Measurements from ENCODE around the gene PLA2G4E. TPM values are rescaled to one million over a fixed set of nuclear protein-coding genes. Genes with fewer than 3 reads are reported as not detected.

PLA2G4E gene
- total and polyA plus RNA-seq, 2 of the 13 experiments (the other 11 are each of a cell fraction or from before 2014, with no cell fraction given): not detected

- FAIRE-seq: no peak
- H2AFZ ChIP-seq (ENCODE audit: low read length): no peak overlapping the region
- no peak overlapping the region for H3K27ac ChIP-seq (ENCODE audit: extremely low read length, insufficient read depth, low read length)
- no peaks in the 10 kb centered on the region for H3K36me3 ChIP-seq (replicated peaks in 1 of 2; ENCODE audit: control insufficient read depth in 1 of 2, insufficient read depth in 2 of 2, low read length in 2 of 2)
- no TSS peak for BruUV-seq (replicated peaks)
- no peak overlapping the region for H3K4me2 ChIP-seq (ENCODE audit: low read depth, low read length)
- no peak for DNase-seq (ENCODE audit: low spot score)
- H3K79me2 ChIP-seq (ENCODE audit: insufficient read depth, low read length): no peaks in the 10 kb centered on the region
- TF ChIP-seq ZHX1 (CRISPR knock-in tag; IDR thresholded peaks at IDR 0.05; ENCODE audit: low read depth): no peak
- peak; percentile 30; the same call in 1 of the 2 replicates for TF ChIP-seq CEBPB (IDR thresholded peaks at IDR 0.05; ENCODE audit: borderline replicate concordance, low read depth, low read length)
- TF ChIP-seq ARNT2 (CRISPR knock-in tag; IDR thresholded peaks at IDR 0.05; ENCODE audit: low read depth): no peak
- CTCF ChIA-PET (ENCODE audit: low intra/inter-chr PET ratio, low total read pairs): no interaction called here
- no peaks in the 10 kb centered on the region for H3K9me3 ChIP-seq (ENCODE audit: low read length)
- intact Hi-C loops (cut with micrococcal nuclease; ENCODE audit: unreplicated experiment): no loop called here
- peaks cover 3 to 19% of the 10 kb centered on the region in 2 experiments; a peak in 4 of 5 replicates for H3K27me3 ChIP-seq (ENCODE audit: control insufficient read depth in 1 of 2, insufficient read depth in 2 of 2, low read length in 2 of 2)
- no peak for ATAC-seq
- no peak overlapping the region for H3K9ac ChIP-seq (ENCODE audit: insufficient read depth, low read depth, low read length)
- no peaks in the 10 kb centered on the region for H4K20me1 ChIP-seq (ENCODE audit: insufficient read depth, low read length)
- POLR2A ChIA-PET: no interaction called here
- peaks cover 4% of the 10 kb centered on the region; the same call in 1 of the 2 replicates for H3K4me1 ChIP-seq (ENCODE audit: insufficient read depth, low read length)
- in situ Hi-C loops (cut with HindIII; ENCODE audit: extremely low pct_ligation_motif_present, low pct_unique_long_range_greater_than_20kb): no loop called here
- WGBS (ENCODE audit: low lambda C conversion rate): 4% methylated on average over 4 of the region's 6 CpGs
- no peak overlapping the region for H3K4me3 ChIP-seq (replicated peaks in 1 of 3; ENCODE audit: insufficient read depth in 1 of 3, low read depth in 2 of 3, low read length in 3 of 3)
Observed at GRCh38 chr15:42018306-42019224, 2.3 kb downstream of the PLA2G4E start.

- intact Hi-C loops (cut with micrococcal nuclease; ENCODE audit: unreplicated experiment): no loop called here
- 7% methylated on average over 3 of the region's 6 CpGs for WGBS (ENCODE audit: low lambda C conversion rate)
- no peak for FAIRE-seq
- TF ChIP-seq TAF1 (CRISPR knock-in tag; IDR thresholded peaks at IDR 0.05) (no peak), SALL2 (CRISPR knock-in tag; IDR thresholded peaks at IDR 0.05) (no peak), E2F1 (CRISPR knock-in tag; IDR thresholded peaks at IDR 0.05) (no peak), ZKSCAN1 (IDR thresholded peaks at IDR 0.05; ENCODE audit: low read length) (no peak), ZNF777 (CRISPR knock-in tag; IDR thresholded peaks at IDR 0.05) (no peak), SYNCRIP (IDR thresholded peaks at IDR 0.05; ENCODE audit: insufficient read depth, low read depth, low read length) (no peak), ZMYM2 (CRISPR knock-in tag; IDR thresholded peaks at IDR 0.05) (no peak), PATZ1 (CRISPR knock-in tag; IDR thresholded peaks at IDR 0.05) (no peak)
Observed at GRCh38 chr15:42016971-42017370, 3.9 kb downstream of the PLA2G4E start.

More at GRCh38 chr15:42016971-42017370, 3.9 kb downstream of the PLA2G4E start:
- Histone ChIP-seq H3K27me3 (ENCODE audit: control insufficient read depth in 1 of 2, insufficient read depth in 2 of 2, low read length in 2 of 2) (peaks cover 3 to 19% of the 10 kb centered on the region in 2 experiments; a peak in 4 of 5 replicates), H4K20me1 (ENCODE audit: insufficient read depth, low read length) (no peaks in the 10 kb centered on the region), H3K79me2 (ENCODE audit: insufficient read depth, low read length) (no peaks in the 10 kb centered on the region), H3K9ac (ENCODE audit: insufficient read depth, low read depth, low read length) (no peak overlapping the region), H3K4me1 (ENCODE audit: insufficient read depth, low read length) (peaks cover 8% of the 10 kb centered on the region), H3K27ac (ENCODE audit: extremely low read length, insufficient read depth, low read length) (no peak overlapping the region), H3K4me3 (replicated peaks in 1 of 3; ENCODE audit: insufficient read depth in 1 of 3, low read depth in 2 of 3, low read length in 3 of 3) (no peak overlapping the region), H3K9me3 (ENCODE audit: low read length) (no peaks in the 10 kb centered on the region), H3K36me3 (replicated peaks in 1 of 2; ENCODE audit: control insufficient read depth in 1 of 2, insufficient read depth in 2 of 2, low read length in 2 of 2) (no peaks in the 10 kb centered on the region), H3K4me2 (ENCODE audit: low read depth, low read length) (no peak overlapping the region), H2AFZ (ENCODE audit: low read length) (no peak overlapping the region)
- ChIA-PET POLR2A (no interaction called here), CTCF (ENCODE audit: low intra/inter-chr PET ratio, low total read pairs) (no interaction called here)
- in situ Hi-C loops (cut with HindIII; ENCODE audit: extremely low pct_ligation_motif_present, low pct_unique_long_range_greater_than_20kb): no loop called here
- DNase-seq (ENCODE audit: low spot score): no peak
- ATAC-seq: no peak
- no TSS peak for BruUV-seq (replicated peaks)

Measured in HepG2 (cell line).